ENCODE measurements around the gene KLF16. TPM values are rescaled to one million over a fixed set of nuclear protein-coding genes. Genes with fewer than 3 reads are reported as not detected.

Gene KLF16
- total RNA-seq, 4 donors from 2014 or later, result 4.0 to 19.5 (median 6.7) TPM

- TF ChIP-seq CTCF (IDR thresholded peaks at IDR 0.05), result no peak
- DNase-seq (ENCODE audit: low spot score), result no peak
- no peak for ATAC-seq (ENCODE audit: low FRiP score)
Measured at GRCh38 chr19:1871140-1871597, 7.8 kb upstream of the KLF16 start.

GRCh38 chr19:1868971-1869370 lies 5.6 kb upstream of the KLF16 start:
- DNase-seq (ENCODE audit: low spot score) (no peak), ATAC-seq (ENCODE audit: low FRiP score) (no peak)
- TF ChIP-seq CTCF (IDR thresholded peaks at IDR 0.05), result no peak

- DNase-seq (ENCODE audit: low spot score) (no peak), ATAC-seq (ENCODE audit: low FRiP score) (no peak)
- TF ChIP-seq CTCF (IDR thresholded peaks at IDR 0.05), result no peak
Measured at GRCh38 chr19:1867349-1867724, 4.0 kb upstream of the KLF16 start.

GRCh38 chr19:1866693-1867348 lies 3.4 kb upstream of the KLF16 start:
- no peak for TF ChIP-seq CTCF (IDR thresholded peaks at IDR 0.05)
- no peak for ATAC-seq (ENCODE audit: low FRiP score)

GRCh38 chr19:1865172-1866010 lies 2.0 kb upstream of the KLF16 start:
- no peak for TF ChIP-seq CTCF (IDR thresholded peaks at IDR 0.05)
- ATAC-seq (ENCODE audit: low FRiP score), result no peak
- no peak for DNase-seq (ENCODE audit: low spot score)

More at GRCh38 chr19:1866693-1867348, 3.4 kb upstream of the KLF16 start:
- DNase-seq (ENCODE audit: low spot score), result no peak

GRCh38 chr19:1864480-1865171 lies 1.2 kb upstream of the KLF16 start:
- ATAC-seq (ENCODE audit: low FRiP score) (peak; percentile 52), DNase-seq (ENCODE audit: low spot score) (no peak)
- TF ChIP-seq CTCF (IDR thresholded peaks at IDR 0.05), result peak in 1 of 3 donors; percentile 48

Data from omental fat pad (tissue), 4 donors.